Endometrium (tissue), 2 donors: ENCODE measurements around the gene SNAI3.

Experiments
- FAIRE-seq: peaks from 2 replicates; lab custom pipeline; 2012; peaks lifted over from hg19 to GRCh38; lab: Jason Lieb, UNC
- donor health status: control.
- donor health status: control.

SNAI3 gene

DNA sequence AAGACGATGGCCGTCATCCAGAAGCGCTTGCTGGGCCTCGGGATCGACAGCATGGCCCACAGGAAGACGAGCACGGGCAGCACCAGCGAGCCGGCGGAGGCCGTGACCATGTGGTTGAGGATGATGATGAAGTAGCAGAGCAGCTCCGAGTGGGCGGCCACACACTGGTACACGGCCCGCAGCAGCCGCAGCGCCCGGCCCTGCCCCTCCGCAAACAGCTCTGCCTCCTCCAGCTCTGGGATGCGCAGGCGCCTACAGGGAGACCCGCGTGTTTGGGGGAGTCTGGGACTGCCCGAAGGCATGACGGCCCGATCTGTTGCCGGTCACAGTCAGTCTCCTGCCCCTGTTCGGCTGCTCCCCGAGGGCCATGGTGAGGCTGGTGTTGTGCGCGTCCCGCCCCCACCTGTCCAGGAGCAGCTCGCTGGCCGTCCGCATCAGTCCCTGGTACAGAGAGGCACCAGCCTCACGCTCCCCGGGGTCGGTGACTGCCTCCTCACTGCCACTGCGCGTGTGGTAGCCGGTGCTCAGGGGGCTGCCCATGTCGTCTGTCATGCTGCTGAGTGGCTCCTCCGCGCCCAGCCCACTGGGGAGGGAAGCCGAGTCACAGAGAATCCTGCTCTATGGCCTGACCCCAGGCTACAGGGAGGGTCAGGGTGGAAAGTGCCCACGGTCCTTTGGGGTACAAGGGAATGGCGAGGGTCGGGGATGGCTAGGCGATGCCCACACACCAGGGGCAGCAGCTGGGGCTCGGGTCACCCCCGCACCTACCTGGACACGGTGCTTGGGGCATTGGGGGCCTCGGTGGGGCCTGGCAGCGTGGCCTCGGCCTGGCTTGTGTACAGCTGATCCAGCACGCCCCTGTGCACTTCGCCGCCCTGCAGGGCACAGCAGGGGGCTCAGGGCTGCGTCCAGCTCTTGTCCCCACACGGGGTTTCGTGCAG is 35.8 kb upstream of the SNAI3 start:
- no peak for FAIRE-seq

GRCh38 chr16:88721236-88721635 is 34.9 kb upstream of the SNAI3 start:
- no peak for FAIRE-seq

DNA sequence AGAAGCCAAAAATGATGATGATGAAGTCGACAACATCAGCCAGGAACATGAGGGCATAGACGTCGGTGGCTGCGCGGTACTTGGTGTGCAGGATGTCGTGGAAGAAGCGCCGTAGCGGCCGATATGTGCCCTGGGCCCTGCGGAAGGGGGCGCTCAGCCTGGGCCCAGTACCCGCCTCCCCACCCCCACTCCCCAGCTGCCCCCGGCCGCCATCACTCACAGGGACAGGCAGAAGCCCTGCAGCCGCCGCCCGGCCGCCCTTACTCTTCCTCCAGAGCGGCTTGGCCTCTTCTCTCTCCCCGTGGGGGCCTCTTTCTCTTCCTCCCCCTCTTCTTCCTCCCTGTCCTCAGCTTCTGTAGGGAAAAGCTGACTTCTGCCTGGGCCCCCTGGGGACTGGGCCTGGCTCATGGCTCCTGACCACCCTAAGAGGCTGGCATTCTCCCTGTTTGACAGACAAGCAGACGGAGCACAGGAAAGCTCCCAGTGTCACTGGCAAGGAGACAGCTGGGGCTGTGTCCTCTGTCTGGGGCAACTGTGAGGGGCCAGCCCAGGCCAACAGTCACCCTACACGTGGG is 34.2 kb upstream of the SNAI3 start:
- FAIRE-seq = no peak

GRCh38 chr16:88719933-88720296 is 33.6 kb upstream of the SNAI3 start:
- no peak for FAIRE-seq

GRCh38 chr16:88719267-88719932 is 33.1 kb upstream of the SNAI3 start:
- FAIRE-seq = no peak

DNA sequence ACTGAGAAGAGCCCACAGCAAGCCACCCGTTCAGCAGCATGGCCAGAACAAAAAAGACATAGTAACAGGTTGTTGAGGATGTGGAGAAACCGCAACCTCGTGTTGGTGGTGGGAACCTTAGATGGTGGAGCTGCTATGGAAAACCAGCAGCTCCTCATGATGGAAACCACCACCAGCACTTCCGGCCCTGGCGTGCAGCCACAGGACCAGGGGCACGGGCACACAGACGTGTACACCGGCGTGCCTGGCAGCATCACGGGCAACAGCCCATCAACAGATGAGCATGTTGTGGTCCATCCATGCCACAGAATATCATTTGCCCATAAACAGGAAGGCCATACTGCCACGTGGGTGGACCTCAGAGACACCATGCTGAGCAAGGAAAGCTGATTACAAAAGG is 31.9 kb upstream of the SNAI3 start:
- no peak for FAIRE-seq

DNA sequence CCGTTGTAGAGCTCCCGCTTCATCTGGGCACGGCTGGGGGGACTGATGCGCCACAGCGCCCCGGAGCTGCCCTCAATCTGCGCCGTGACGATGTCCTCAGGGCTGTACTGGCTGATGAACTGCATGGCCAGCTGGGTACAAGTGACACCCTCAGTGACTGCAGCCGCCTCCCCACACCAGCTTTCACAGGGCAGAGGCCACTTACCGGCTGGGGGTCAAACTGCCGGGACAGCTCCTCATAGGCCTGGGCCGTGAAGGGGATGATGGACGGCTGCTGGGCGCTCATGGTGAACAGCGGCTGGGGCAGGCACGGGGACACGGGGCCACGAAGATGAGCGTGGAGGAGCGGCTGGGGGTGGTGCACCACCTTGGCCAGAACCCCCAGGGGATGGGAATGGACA is 30.3 kb upstream of the SNAI3 start:
- FAIRE-seq = no peak

DNA sequence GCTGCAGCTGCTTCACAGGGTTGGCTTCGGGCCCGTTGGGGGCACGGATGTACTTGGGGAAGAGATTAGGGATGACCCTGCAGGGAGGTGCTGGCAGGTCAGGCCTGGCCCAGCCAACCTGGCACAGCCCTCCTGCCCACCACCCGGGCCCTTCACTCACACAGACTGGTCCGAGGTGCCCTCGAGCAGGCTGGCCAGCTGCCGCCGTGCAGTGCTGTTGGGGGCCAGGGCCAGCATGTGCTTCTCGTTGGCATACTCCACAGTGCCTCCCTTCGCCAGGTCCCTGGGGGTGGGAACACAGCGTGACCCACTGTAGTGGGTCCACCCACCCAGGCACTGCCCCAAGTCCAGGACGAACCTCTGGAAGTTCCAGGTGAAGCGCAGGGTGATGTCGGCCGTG is 29.9 kb upstream of the SNAI3 start:
- no peak for FAIRE-seq

- FAIRE-seq = no peak
These were observed 29.2 kb upstream of the SNAI3 start for GRCh38 chr16:88715312-88716190.

DNA sequence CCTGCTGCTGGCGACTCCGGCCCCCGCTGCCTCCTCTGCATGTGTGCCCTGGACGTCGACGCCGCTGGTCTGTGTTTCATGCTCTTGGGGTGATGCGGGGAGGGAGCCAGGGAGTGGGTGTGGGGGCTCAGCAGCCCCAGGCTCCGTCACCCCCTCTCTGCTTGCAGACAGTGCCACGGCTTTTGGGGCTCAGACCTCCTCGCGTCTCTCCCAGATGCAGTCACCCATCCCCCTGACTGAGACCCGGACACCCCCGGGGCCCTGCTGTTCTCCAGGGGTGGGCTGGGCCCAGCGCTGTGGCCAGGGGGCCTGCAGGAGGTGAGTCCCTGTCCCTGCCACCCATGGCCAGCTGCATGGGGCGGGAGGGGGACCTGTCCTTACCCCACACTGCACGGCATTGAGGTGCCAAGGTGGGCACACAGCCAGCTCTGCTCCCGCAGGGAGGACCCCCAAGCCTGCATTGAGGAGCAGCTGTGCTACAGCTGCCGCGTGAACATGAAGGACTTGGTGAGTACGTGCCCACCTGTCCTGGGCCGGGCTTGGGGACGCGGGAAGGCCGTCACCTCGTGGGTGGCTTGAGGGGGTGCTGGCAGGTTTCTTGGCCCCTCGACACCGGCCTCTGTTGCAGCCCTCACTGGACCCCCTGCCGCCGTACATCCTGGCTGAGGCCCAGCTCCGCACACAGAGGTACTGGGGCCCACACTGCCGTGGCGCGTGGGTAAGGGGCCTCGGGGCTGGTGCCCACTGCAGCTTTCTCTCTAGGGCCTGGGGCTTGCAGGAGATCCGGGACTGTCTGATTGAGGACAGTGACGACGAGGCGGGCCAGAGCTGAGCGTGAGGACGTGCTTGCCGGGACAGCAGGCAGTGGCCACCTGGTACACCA is 28.4 kb upstream of the SNAI3 start:
- no peak for FAIRE-seq

DNA sequence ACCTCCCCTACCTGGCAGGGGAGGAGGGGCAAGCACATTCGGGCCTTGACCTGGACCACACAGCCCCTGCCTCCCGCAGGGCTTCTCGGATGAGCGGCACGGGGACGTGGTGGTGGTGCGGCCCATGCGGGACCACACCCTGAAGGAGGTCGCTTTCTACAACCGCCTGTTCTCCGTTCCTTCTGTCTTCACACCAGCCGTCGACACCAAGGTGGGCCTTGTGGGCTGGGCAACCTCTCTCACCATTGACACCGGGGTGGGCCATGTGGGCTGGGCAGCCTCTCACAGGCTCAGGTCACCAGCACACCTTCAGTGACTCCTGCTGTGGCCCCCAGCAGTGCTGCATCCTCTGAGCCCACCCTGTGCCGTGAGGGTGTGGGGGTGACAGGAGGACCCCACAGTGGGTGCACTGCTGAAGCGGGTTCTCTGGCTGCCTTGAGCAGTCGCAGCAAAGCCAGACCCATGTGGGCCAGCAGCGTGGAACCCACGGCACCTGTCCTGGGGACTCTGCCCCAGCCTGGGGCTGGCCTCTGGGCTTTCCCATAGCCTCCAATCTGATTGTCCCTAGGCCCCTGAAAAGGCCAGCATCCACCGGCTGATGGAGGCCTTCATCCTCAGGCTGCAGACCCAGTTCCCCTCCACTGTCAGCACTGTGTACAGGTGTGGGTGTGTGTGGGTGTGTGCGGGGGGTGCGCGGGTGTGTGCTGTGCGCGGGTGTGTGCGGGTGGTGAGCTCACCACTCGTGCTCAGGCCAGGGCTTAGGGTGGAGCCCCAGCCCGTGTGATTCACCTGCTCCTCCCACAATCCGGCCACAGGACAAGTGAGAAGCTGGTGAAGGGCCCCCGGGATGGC is 27.5 kb upstream of the SNAI3 start:
- FAIRE-seq = no peak

- no peak for FAIRE-seq
These were observed 26.7 kb upstream of the SNAI3 start for GRCh38 chr16:88713054-88713453.

GRCh38 chr16:88712362-88712979 is 26.2 kb upstream of the SNAI3 start:
- FAIRE-seq = no peak

- FAIRE-seq = no peak
These were observed 25.5 kb upstream of the SNAI3 start for GRCh38 chr16:88711750-88712340.

DNA sequence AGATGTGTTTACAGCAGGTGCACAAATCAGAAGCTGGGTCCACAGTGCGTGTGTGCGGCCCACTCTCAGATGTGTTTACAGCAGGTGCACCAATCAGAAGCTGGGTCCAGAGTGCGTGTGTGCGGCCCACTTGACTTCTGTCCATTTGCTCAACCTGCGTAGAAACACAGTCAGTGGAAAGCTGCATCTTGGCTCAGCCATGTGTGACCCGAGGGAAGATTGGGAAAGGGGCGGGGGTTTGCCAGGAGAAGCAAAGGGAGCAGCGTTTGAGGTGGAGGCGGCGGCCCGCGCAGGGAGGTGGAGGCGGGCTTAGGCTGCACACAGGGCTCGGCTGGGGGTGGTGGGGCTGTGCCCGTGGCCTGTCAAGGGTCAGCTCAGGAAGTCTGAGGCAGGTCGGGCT is 24.2 kb upstream of the SNAI3 start:
- no peak for FAIRE-seq

DNA sequence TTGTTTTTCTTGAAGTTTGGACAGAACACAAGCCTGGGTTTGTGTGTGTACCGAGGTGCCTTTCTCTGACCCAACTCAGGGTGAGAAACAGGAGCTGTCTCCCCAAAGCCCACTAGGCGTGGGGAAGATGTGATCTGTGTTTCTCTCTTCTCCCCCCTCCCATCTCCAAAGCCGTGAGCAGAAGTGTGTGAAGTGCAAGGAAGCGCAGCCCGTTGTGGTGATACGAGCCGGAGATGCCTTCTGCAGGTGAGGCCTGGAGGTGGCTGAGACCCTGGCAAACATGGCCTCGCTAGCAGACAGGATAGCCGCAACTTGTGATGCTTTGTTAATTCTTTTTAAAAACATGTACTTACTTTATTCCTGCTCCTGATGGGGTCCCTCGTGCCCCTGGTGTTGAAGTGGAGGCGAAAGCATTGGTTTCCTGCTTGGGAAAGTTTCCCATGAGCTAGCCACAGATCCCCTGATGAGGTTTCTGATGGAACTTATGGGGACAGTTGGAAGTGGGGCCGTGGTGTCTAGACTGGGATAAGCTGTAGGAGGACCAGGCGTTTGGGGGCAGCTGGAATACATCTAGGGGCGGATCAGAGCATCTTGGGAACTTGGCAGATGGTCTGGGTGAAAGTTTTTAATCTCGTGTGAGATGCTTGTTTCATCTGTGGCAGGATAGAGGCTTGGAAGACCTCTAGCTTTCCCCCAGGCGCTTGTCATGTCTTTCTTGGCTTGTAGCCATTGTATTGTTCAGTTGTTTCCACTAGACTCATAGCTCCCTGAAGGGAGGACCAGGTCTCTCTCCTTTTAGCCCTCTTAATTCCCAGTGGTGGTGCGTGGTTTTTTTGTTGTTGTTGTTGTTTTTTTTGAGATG is 20.9 kb upstream of the SNAI3 start:
- no peak for FAIRE-seq

GRCh38 chr16:88706229-88706964 is 20.1 kb upstream of the SNAI3 start, which contains the start of the genes CTU2 and RNF166:
Gene CTU2, plus strand, starts transcription at chr16:88706503. Its CDS starts 28 bp downstream, at chr16:88706531.
Gene RNF166, minus strand, starts transcription at chr16:88706408. Its CDS starts 83 bp downstream, at chr16:88706325.
- FAIRE-seq = no peak
